Tibial nerve (tissue), 4 donors: Measurements from ENCODE around the gene CD180. TPM values are rescaled to one million over a fixed set of nuclear protein-coding genes. Genes with fewer than 3 reads are reported as not detected.

Experiments
- DNase-seq, 2 donors: peaks; one replicate each; pipeline ENCODE4 v3.0.0-alpha.2; 2019; ENCODE audit warnings: low spot score in 2 of 2
- H3K27ac ChIP-seq, 4 donors: fragments of 200-600 bp; sonication (generic) in 3 of 4; one replicate each; pipeline ENCODE4 v1.5.1; 2017 to 2019; ENCODE audit warnings: mild to moderate bottlenecking in 1 of 4
- H3K27me3 ChIP-seq, 2 donors: fragments of 200-600 bp; sonication (generic) in 1 of 2; one replicate each; pipeline versions ENCODE4 v1.5.1 to v1.6.0; 2017 to 2019
- H3K36me3 ChIP-seq, 3 donors: fragments of 200-600 bp; sonication (generic); one replicate each; pipeline ENCODE4 v1.5.1; 2018 to 2019
- H3K4me1 ChIP-seq, 4 donors: fragments of 200-600 bp; sonication (generic) in 3 of 4; one replicate each; pipeline ENCODE4 v1.5.1; 2017 to 2019
- H3K4me3 ChIP-seq, 4 donors: fragments of 200-600 bp; sonication (generic) in 3 of 4; one replicate each; pipeline ENCODE4 v1.5.1; 2017 to 2019; ENCODE audit warnings: mild to moderate bottlenecking in 1 of 4, moderate library complexity in 1 of 4
- H3K9me3 ChIP-seq, 4 donors: fragments of 200-600 bp; sonication (generic) in 3 of 4; one replicate each; pipeline ENCODE4 v1.5.1; 2017 to 2019
- EP300 ChIP-seq, 2 donors: sonication (generic); formaldehyde crosslinking; IDR thresholded peaks; one replicate each; pipeline ENCODE4 v1.6.1; 2017; ENCODE audit warnings: antibody characterized with exemption in 2 of 2, mild to moderate bottlenecking in 1 of 2
- POLR2A ChIP-seq, 2 donors: fragments of 450-650 bp; IDR thresholded peaks; one replicate each; pipeline ENCODE4 v1.6.1; 2017; ENCODE audit warnings: antibody characterized with exemption in 2 of 2, mild to moderate bottlenecking in 2 of 2, moderate library complexity in 2 of 2
- WGBS, 2 donors: methylation state at CpG; one replicate each; pipeline ENCODE4 v1.1.5; 2018; 5-methylcytosine and 5-hydroxymethylcytosine counted together
- total RNA-seq, 4 donors: library from RNA; depleted of rRNA; stranded (reverse); fragments of >200 nt; gene quantifications; one replicate each; pipeline ENCODE4 v1.1.0, GENCODE V29; 2016
- TF ChIP-seq, protein P1 (sequence below), 5 experiments: fragments of 200-600 bp in 3 of 5; fragments of 450-650 bp in 2 of 5; sonication (generic) in 3 of 5; IDR thresholded peaks; one replicate each; pipeline ENCODE4 v1.5.1; 2016 to 2019; ENCODE audit warnings: antibody characterized with exemption in 5 of 5, mild to moderate bottlenecking in 3 of 5, moderate library complexity in 2 of 5

CD180 gene
- total RNA-seq, 4 donors from 2014 or later = 0.21 to 2.7 (median 0.52) TPM

DNA sequence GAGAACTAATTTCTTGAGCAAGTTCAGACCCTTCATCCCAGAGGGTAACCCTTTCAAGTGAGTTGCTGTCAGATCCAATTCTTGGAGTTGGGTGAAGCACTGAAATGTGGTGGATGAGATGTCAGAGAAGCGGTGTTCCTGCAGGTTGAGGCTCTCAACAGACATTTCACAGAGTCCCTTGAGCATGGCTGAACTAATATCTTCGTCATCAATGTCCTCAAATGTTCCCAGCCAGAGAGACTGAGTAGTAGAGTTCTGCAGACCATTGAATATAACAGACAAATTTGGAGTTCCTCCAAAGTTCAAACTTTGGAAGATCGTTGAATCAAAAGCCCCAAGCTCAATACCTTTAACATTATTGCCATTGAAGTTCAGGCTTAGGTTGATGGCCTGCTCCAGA is 12.7 kb downstream of the CD180 start:
- Histone ChIP-seq H3K9me3 (no peaks in the 10 kb centered on the region), H3K27ac (no peak overlapping the region), H3K27me3 (no peaks in the 10 kb centered on the region), H3K4me1 (peaks cover 0 to 18% (median 6%) of the 10 kb centered on the region in 4 donors), H3K36me3 (no peaks in the 10 kb centered on the region), H3K4me3 (no peak overlapping the region)
- TF ChIP-seq, protein P1, sequence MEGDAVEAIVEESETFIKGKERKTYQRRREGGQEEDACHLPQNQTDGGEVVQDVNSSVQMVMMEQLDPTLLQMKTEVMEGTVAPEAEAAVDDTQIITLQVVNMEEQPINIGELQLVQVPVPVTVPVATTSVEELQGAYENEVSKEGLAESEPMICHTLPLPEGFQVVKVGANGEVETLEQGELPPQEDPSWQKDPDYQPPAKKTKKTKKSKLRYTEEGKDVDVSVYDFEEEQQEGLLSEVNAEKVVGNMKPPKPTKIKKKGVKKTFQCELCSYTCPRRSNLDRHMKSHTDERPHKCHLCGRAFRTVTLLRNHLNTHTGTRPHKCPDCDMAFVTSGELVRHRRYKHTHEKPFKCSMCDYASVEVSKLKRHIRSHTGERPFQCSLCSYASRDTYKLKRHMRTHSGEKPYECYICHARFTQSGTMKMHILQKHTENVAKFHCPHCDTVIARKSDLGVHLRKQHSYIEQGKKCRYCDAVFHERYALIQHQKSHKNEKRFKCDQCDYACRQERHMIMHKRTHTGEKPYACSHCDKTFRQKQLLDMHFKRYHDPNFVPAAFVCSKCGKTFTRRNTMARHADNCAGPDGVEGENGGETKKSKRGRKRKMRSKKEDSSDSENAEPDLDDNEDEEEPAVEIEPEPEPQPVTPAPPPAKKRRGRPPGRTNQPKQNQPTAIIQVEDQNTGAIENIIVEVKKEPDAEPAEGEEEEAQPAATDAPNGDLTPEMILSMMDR (IDR thresholded peaks at IDR 0.05) = no peak
- TF ChIP-seq EP300 (IDR thresholded peaks at IDR 0.05) (no peak), POLR2A (IDR thresholded peaks at IDR 0.05) (no peak)
- no peak for DNase-seq
- 87 to 95% methylated on average over 3 of the region's 3 CpGs for WGBS, 2 donors

DNA sequence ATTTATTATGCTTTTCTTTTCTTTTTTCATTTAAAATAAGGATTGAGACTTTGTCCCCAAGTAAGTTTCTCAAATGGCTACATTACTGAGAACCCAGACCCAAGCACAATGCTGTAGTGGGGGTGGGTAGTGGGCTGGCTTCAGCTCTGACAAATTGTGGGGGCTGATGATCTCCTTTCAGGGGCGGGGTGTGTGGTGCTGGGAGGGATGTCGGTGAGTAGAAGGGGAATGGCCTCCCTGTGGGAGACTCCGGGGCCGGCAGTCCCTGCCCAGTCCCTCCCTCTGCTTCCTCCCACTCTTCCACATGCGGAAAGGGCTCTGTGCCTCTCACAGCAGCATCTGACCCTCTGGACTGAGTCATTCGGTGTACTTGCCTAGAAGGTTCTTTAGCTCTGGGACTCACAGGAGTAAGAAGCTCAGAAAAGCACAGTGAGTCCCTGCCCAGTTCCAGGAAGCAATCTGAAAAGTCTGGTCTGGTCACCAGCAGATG is 14.3 kb downstream of the CD180 start:
- Histone ChIP-seq H3K4me3 (no peak overlapping the region), H3K27me3 (no peaks in the 10 kb centered on the region), H3K4me1 (peaks cover 0 to 18% (median 6%) of the 10 kb centered on the region in 4 donors), H3K9me3 (peaks cover 0 to 2% (median 0%) of the 10 kb centered on the region in 4 donors), H3K36me3 (no peaks in the 10 kb centered on the region), H3K27ac (peak overlapping the region in 3 of 4 donors; percentile 4 to 64 (median 56))
- peak in 1 of 2 donors; percentile 61 for DNase-seq
- peak in 1 of 2 donors; percentile 33 for TF ChIP-seq EP300 (IDR thresholded peaks at IDR 0.05)
- TF ChIP-seq, protein P1 (IDR thresholded peaks at IDR 0.05) = no peak
- 5 to 8% methylated on average over 6 of the region's 6 CpGs for WGBS, 2 donors

DNA sequence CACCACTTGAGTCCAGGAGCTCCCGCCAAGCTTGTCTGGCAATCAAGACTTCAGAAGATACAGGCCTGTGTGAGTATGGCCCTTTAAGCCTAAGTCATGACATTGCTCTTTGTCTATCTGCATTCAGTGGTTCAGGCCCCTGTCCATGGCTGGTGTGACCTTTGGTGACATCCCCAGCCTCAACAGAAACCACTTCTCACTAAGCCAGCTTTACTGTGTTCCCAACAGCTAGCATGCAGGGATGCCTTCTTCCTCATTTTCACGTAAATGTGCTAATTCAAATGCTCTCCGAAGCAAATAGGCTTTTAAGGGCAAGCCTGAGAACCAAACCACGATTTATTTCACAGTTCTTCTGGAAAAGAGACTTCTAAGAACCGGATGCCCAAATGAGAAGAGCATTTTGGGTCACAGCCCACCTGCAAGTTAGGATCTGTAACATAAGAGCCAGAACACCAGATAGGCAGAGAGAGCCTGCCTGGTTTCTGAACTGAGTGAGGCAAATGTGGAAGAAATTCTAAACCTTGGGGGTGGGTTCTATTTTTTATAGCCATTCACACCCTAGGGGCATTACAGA is 14.9 kb downstream of the CD180 start:
- Histone ChIP-seq H3K4me1 (peaks cover 0 to 18% (median 6%) of the 10 kb centered on the region in 4 donors), H3K27me3 (no peaks in the 10 kb centered on the region), H3K27ac (peak overlapping the region in 2 of 4 donors; percentile 56 to 64), H3K9me3 (peaks cover 0 to 8% (median 0%) of the 10 kb centered on the region in 4 donors), H3K4me3 (no peak overlapping the region), H3K36me3 (no peaks in the 10 kb centered on the region)
- TF ChIP-seq, protein P1 (IDR thresholded peaks at IDR 0.05) = no peak
- TF ChIP-seq EP300 (IDR thresholded peaks at IDR 0.05) = peak in 1 of 2 donors; percentile 31
- 56 to 62% methylated on average over 5 of the region's 5 CpGs for WGBS, 2 donors
- DNase-seq = no peak

DNA sequence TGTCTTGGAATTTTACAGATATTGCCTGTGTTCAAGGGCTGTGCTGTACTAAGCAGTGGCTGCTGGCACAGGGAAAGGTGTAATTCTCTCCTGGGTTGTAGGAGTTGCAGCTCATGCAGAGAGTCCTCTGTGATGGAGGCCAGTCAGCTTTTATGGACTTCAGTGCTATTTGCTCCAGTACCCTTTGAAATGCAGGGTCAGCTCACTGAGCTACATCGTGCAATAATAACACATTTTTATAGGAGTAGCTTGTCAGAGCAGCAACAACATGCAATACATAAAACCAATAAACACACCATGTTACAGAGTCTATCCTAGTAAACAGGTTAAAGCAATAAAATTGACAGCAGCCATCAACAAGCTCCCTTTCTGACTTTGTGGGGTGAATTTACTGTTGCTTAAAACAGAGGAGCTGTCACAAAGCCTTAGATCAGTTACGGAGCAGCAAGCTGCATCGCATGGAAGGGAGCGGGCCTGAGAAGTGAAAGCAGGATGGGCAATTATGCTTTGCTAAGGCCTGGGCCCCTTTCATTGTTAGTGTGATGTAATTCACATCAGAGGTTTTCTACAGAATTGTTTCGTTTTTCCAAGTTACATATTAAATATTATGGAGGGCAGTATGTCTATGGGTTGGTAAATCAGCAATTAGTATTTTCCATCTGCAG is 16.8 kb downstream of the CD180 start:
- Histone ChIP-seq H3K4me1 (peaks cover 0 to 18% (median 6%) of the 10 kb centered on the region in 4 donors), H3K9me3 (peaks cover 0 to 14% (median 0%) of the 10 kb centered on the region in 4 donors), H3K36me3 (no peaks in the 10 kb centered on the region), H3K4me3 (no peak overlapping the region), H3K27ac (no peak overlapping the region), H3K27me3 (no peaks in the 10 kb centered on the region)
- 87 to 89% methylated on average over 5 of the region's 5 CpGs for WGBS, 2 donors
- TF ChIP-seq POLR2A (IDR thresholded peaks at IDR 0.05) (no peak), EP300 (IDR thresholded peaks at IDR 0.05) (no peak)
- TF ChIP-seq, protein P1 (IDR thresholded peaks at IDR 0.05) = no peak
- no peak for DNase-seq

DNA sequence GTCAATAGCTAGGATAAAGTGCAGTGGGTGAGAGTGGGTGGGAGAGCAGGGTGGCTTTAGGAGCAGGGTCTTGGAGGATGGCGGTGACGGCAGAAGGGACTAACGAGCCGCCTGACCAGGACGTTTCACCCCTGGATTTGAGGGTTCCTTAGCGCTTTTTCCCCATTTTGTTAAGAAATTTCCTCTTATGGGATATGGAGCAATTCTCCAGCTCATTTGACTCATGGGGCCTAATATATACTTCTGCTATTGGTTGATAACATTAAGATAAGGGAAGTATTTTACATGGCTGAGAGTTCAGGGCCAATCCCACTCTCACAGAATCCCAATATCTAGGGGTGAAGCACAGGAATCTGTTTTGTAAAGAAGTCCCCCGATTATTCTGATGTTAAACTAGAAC is 17.6 kb downstream of the CD180 start:
- no peak for DNase-seq
- TF ChIP-seq EP300 (IDR thresholded peaks at IDR 0.05) (no peak), POLR2A (IDR thresholded peaks at IDR 0.05) (no peak)
- TF ChIP-seq, protein P1 (IDR thresholded peaks at IDR 0.05) = no peak
- H3K27me3 ChIP-seq = no peaks in the 10 kb centered on the region
- H3K4me3 ChIP-seq = no peak overlapping the region
- H3K36me3 ChIP-seq = no peaks in the 10 kb centered on the region
- peaks cover 0 to 14% (median 0%) of the 10 kb centered on the region in 4 donors for H3K9me3 ChIP-seq
- H3K4me1 ChIP-seq = peaks cover 0 to 18% (median 6%) of the 10 kb centered on the region in 4 donors
- no peak overlapping the region for H3K27ac ChIP-seq
- 98 to 99% methylated on average over 7 of the region's 7 CpGs for WGBS, 2 donors
